GM21360 (cell line): Measurements from ENCODE around the gene USP3.

Source experiments
- ATAC-seq: cut with Tn5 transposase; IDR thresholded peaks from one replicate; pipeline ENCODE4 v1.9.1; 2021; ENCODE audit warnings: mild to moderate bottlenecking, moderate library complexity; ENCODE audit not compliant: unreplicated experiment

Gene USP3

GRCh38 chr15:63582718-63583426 is 78.5 kb downstream of the USP3 start:
- ATAC-seq = no peak

GRCh38 chr15:63586790-63587189 is 82.4 kb downstream of the USP3 start:
- ATAC-seq = no peak

DNA sequence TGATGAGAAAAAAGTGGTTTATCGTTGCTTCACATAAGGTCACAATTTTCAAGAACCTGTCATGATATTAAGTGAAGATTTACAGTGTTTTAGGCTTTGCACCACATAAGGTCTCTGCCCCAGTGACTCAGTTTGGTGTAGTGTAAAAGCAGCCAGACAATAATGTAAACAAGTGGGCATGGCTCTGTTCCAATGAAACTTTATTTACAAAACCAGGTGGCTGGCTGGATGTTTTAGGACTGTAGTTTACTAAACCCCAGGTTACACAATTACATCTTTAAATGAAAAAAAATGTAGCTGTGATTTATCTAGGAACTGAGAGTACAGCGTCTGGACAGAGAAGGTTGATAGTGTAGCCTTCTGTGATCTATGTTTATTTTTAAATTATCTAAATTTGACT is 83.1 kb downstream of the USP3 start:
- no peak for ATAC-seq

DNA sequence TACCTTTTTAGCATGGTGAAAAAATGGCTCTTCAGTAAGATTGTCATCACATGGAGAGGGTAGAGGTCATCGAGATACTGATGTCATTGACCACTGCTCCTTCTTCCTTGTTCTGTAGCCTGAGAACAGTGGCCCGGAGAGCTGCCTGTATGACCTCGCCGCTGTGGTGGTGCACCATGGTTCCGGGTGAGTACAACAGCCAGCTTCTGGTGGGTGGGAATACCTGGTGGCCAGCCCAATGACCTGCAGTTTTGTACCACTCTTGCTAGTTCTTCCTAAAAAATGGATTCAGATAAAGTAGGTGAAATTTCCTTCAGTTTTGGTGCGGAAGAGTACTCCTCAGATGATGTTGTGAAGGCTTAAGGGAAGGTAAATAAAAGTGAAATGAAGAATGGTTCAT is 84.4 kb downstream of the USP3 start:
- no peak for ATAC-seq

DNA sequence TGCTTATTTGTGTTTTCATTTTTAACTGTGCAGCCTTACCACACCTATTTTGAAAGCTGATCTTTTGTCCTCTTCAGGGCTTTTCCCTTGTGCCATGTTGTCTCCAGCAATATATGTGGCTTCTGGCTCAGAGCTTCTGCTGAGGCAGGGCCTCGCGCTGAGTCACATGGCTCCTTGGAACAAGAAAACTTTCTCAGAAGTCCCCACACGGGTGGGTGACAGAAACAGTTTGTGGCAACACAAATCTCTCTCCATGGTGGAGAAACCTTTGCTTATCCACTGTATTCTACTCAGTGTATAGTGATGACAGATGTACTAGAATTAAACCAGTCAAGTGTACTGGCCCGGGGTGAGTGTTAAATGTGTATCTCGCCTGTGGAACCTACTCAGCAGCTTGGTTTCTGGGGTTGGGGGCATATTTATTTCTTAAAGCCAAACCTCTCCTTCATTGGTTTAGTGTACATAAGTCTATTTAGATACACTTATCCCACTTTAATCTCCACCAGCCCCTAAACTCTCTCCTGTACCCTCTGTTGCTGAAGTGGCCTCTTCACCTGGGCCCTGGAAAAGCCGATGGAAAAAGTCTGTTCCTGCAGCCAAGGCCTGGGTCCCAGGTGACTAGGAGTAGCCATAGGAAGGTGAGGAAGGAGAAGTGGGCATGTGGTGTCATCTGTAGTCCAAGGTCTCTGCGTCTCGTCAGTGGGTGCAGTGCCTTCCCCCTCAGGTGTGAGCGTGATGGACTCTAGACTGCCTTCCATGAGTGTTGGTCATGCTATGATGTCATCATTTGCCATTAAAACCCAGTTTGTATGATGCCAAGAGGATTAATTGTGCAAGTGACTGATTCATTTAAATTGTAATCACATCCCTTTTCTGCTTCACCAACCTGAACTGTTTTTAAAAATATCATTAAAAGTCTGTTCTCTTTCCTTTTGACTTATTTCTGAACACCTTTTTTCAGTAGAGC is 89.6 kb downstream of the USP3 start:
- no peak for ATAC-seq

DNA sequence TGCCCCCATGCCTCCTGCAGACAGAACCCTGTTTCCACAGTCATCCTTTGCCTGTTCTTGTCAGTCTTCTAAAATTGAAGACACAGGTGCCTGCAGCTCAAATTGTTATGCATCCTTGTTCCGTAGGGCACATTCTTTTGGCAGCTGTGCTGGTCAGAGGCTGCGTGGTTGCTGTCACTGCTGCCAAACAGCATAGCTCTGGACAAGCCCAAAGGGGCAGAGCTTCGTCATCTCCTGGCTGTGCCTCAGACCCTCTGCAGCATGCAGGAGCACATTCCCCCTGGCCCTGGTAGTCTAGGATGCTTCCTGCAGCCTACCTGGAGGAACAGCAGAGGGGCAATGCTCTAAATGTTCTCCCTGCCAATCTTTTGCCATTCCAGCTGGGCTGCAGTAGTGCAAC is 90.7 kb downstream of the USP3 start:
- no peak for ATAC-seq

- no peak for ATAC-seq
Measured at GRCh38 chr15:63595688-63596087, 91.3 kb downstream of the USP3 start.

GRCh38 chr15:63596676-63597037 is 92.3 kb downstream of the USP3 start:
- no peak for ATAC-seq

DNA sequence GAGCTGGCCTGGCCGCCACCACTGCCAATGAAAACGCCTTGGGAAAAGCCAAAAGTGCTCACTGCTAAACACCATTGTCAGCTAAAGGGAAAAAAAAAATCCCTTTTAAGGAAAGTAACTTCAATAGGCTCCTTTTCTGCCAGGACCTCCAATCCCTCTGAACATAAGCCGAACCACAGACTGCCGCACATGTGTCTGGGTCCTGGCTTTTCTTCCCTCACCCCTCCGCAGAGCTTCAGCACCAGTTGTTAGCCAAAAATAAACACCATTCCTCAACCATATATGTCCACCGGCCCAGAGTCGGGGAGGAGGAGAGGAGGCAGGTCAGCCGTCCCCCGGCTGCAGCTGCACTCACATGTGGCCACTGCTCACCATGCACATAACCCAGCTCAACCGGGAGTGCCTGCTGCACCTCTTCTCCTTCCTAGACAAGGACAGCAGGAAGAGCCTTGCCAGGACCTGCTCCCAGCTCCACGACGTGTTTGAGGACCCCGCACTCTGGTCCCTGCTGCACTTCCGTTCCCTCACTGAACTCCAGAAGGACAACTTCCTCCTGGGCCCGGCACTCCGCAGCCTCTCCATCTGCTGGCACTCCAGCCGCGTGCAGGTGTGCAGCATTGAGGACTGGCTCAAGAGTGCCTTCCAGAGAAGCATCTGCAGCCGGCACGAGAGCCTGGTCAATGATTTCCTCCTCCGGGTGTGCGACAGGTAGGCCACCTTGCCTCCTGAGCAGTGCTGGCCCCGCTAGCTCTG is 92.8 kb downstream of the USP3 start, which contains the start of gene FBXL22:
TSS of gene FBXL22 (plus strand) at position 350 of the 753 bp plus-strand sequence. CDS start at position 356, 6 bp downstream.
- no peak for ATAC-seq

- no peak for ATAC-seq
Measured at GRCh38 chr15:63597821-63598220, 93.4 kb downstream of the USP3 start.

GRCh38 chr15:63598473-63599400 is 94.3 kb downstream of the USP3 start:
- ATAC-seq = no peak

- ATAC-seq = no peak
Measured at GRCh38 chr15:63599401-63600000, 95.1 kb downstream of the USP3 start.

DNA sequence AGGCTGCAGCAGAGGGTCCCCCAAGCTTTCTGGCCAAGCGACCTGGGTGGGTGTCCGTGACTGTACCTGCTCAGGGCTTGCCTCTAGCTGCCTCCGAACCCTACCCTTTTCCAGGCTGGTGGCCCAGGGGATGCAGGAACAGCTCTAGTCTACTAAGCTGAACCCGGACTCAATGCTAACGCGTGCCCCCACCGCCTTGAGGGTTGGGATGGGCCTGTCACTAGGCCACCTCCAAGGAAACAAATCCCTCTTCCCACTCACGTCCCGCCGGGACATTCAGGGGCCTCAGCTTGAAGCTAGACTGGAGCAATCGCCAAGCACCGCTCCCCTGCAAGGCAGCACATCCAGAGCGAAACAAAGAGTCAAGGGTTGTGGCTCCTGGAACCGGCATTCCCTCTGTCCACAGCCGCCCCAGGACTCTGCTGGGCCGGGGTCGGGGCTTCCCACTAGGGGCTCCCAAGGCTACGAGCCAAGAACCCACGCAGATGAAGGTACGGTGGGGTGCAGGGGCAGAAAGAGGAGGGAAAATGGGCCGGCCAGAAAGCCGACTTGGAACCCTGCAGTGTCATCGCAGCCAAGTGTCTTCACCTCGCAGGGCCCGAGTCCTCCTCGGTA is 95.7 kb downstream of the USP3 start:
- no peak for ATAC-seq

- peak; percentile 57 for ATAC-seq
Measured at GRCh38 chr15:63600616-63601025, 96.2 kb downstream of the USP3 start.

- ATAC-seq = no peak
Measured at GRCh38 chr15:63601026-63601703, 96.8 kb downstream of the USP3 start.

GRCh38 chr15:63601704-63602185 is 97.4 kb downstream of the USP3 start:
- no peak for ATAC-seq

- ATAC-seq = no peak
Measured at GRCh38 chr15:63602595-63602994, 98.2 kb downstream of the USP3 start.

GRCh38 chr15:63603516-63603915 is 99.1 kb downstream of the USP3 start:
- no peak for ATAC-seq

- no peak for ATAC-seq
Measured at GRCh38 chr15:63604281-63604680, 99.9 kb downstream of the USP3 start.
